OCI-LY3 (cell line): ENCODE data around the gene DCAKD.

Source experiments
- CTCF ChIP-seq: fragments of 200-600, 300-600 bp; sonication (generic); IDR thresholded peaks from 2 replicates; pipeline ENCODE4 v1.5.1; 2014; ENCODE audit warnings: antibody characterized with exemption, low read length, low read depth
- EZH2phosphoT487 ChIP-seq: fragments of 200-600 bp; shearing (Covaris generic); IDR thresholded peaks from 2 replicates; pipeline ENCODE4 v1.6.1; 2018; ENCODE audit warnings: antibody characterized with exemption, mixed run types, low read depth

- no peak for TF ChIP-seq CTCF
- no peak for TF ChIP-seq EZH2phosphoT487
Observed at GRCh38 chr17:44999433-44999832, 52.0 kb downstream of the DCAKD start.
